Measurements from ENCODE around the gene PEAR1. TPM values are rescaled to one million over a fixed set of nuclear protein-coding genes. Genes with fewer than 3 reads are reported as not detected.

Gene PEAR1
- total RNA-seq, 2 donors from 2014 or later = 7.9 to 12.5 TPM

DNA sequence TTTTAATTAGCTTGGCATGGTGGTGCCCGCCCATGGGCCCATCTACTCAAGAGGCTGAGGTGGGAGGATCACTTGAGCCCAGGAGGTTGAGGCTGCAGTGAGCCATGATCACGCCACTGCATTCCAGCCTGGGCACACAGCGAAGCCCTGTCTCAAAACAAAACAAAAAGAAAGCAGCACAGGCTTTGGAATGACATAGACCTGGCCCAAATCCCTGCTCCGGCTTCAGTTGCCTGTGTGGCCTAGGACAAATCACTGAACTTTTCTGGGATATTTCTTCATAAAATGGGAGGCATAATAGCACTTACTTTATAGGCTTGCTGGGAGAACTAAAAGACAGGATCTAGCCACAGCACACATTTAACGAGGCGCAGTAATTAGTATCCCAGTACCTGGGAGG lies 2.4 kb downstream of the PEAR1 start:
- peaks cover 0 to 82% of the 10 kb centered on the region in 2 donors for H3K4me1 ChIP-seq
- peak overlapping the region; percentile 85 to 90 for H3K27ac ChIP-seq
- DNase-seq (ENCODE audit: low spot score) = no peak
- TF ChIP-seq, protein P1, sequence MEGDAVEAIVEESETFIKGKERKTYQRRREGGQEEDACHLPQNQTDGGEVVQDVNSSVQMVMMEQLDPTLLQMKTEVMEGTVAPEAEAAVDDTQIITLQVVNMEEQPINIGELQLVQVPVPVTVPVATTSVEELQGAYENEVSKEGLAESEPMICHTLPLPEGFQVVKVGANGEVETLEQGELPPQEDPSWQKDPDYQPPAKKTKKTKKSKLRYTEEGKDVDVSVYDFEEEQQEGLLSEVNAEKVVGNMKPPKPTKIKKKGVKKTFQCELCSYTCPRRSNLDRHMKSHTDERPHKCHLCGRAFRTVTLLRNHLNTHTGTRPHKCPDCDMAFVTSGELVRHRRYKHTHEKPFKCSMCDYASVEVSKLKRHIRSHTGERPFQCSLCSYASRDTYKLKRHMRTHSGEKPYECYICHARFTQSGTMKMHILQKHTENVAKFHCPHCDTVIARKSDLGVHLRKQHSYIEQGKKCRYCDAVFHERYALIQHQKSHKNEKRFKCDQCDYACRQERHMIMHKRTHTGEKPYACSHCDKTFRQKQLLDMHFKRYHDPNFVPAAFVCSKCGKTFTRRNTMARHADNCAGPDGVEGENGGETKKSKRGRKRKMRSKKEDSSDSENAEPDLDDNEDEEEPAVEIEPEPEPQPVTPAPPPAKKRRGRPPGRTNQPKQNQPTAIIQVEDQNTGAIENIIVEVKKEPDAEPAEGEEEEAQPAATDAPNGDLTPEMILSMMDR (IDR thresholded peaks at IDR 0.05) = no peak
- H3K36me3 ChIP-seq = no peaks in the 10 kb centered on the region
- no peaks in the 10 kb centered on the region for H3K9me3 ChIP-seq
- H3K27me3 ChIP-seq = no peaks in the 10 kb centered on the region
- H3K4me3 ChIP-seq = peak overlapping the region in 1 of 2 donors; percentile 4

DNA sequence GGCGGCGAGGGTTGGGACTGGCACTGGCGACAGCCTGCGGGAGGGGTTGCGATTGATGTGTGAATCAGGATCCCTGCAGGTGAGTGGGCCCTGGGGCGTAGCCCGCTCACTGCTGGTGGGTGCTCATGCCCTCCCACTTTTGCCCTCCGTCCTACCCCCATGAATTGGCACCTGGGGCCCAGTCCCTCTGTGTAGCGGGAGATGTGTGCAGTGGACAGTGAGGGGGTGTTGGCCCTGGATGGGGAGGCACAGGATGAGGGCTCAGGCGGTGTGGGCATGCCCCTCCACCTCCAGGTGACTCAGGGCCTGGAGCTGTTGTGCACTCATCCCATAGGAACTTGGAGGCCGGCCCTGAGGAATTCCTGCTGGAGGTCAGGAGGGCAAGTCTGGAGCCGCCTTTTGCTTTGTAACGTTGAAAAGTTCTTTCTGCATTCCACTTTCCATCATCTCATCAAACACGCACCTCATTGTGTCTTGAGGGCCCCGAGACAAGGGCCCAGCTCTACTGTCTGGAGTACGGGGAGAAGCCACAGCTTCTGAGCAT lies 3.0 kb downstream of the PEAR1 start:
- TF ChIP-seq, protein P1 (IDR thresholded peaks at IDR 0.05) = no peak
- Histone ChIP-seq H3K27ac (peak overlapping the region; percentile 85 to 90), H3K4me3 (peak overlapping the region in 1 of 2 donors; percentile 6), H3K9me3 (no peaks in the 10 kb centered on the region), H3K4me1 (peaks cover 0 to 88% of the 10 kb centered on the region in 2 donors), H3K27me3 (no peaks in the 10 kb centered on the region), H3K36me3 (no peaks in the 10 kb centered on the region)
- no peak for DNase-seq (ENCODE audit: low spot score)

DNA sequence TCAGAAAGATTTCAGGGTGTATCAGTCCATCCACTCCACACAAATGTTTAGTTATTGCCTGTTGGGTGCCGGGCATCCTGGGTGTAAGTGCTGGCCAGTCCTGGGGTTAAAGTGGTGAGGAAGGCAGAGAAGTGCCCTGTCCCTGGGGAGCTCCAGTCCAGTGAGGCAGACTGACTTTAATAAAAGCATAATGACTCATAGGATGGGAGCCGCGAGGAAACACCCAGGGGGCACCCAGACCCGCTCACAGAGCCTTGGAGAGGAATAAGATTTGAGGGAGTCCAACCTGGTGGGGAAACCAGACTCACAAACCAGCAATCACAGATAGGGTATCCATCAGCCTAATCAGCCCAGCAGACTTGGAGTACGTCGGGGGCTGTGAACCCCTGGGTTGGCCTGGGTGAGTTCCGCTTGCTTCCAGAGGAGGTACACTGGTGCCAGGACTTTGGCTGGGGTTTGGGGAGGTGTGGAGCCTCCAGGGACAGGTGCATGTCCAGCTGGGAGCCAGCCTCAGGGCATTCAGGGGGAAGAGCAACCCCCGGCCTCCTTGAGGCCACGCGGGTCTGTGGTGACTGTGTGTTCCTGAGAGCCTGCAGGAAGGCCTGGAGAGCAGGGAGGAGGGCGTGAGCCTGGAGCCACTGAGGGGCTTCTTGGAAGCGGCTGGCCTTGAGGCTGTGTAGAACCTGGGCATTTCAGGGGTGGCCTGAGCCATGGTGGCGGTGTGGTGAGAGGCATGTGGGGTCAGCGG lies 3.7 kb downstream of the PEAR1 start:
- Histone ChIP-seq H3K36me3 (no peaks in the 10 kb centered on the region), H3K27me3 (no peaks in the 10 kb centered on the region), H3K27ac (peak overlapping the region; percentile 69 to 85), H3K4me3 (peak overlapping the region in 1 of 2 donors; percentile 6), H3K9me3 (no peaks in the 10 kb centered on the region), H3K4me1 (peaks cover 0 to 90% of the 10 kb centered on the region in 2 donors)
- no peak for DNase-seq (ENCODE audit: low spot score)
- TF ChIP-seq, protein P1 (IDR thresholded peaks at IDR 0.05) = no peak

DNA sequence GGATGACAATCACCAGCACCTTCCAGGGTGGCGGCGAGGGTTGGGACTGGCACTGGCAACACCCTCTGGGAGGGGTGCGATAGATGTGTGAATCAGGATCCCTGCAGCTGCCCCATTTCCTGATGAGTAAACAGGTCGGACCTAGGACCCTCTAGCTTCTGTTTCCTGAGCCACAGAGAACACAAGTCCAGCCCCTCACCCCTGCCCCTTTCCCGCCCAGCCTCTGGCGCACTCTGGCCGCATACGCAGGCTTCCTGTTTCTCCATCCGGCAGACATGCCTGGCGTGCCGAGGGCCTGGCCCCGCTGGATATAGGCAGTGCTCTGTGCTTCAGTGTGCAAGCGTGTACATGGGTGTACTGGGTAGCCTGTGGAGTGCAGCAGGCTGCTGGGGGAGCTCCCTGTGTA lies 4.6 kb downstream of the PEAR1 start:
- no peaks in the 10 kb centered on the region for H3K36me3 ChIP-seq
- no peaks in the 10 kb centered on the region for H3K27me3 ChIP-seq
- peaks cover 0 to 90% of the 10 kb centered on the region in 2 donors for H3K4me1 ChIP-seq
- TF ChIP-seq, protein P1 (IDR thresholded peaks at IDR 0.05) = no peak
- peak overlapping the region; percentile 69 to 85 for H3K27ac ChIP-seq
- H3K9me3 ChIP-seq = no peaks in the 10 kb centered on the region
- H3K4me3 ChIP-seq = no peak overlapping the region
- DNase-seq (ENCODE audit: low spot score) = peak; percentile 71

DNA sequence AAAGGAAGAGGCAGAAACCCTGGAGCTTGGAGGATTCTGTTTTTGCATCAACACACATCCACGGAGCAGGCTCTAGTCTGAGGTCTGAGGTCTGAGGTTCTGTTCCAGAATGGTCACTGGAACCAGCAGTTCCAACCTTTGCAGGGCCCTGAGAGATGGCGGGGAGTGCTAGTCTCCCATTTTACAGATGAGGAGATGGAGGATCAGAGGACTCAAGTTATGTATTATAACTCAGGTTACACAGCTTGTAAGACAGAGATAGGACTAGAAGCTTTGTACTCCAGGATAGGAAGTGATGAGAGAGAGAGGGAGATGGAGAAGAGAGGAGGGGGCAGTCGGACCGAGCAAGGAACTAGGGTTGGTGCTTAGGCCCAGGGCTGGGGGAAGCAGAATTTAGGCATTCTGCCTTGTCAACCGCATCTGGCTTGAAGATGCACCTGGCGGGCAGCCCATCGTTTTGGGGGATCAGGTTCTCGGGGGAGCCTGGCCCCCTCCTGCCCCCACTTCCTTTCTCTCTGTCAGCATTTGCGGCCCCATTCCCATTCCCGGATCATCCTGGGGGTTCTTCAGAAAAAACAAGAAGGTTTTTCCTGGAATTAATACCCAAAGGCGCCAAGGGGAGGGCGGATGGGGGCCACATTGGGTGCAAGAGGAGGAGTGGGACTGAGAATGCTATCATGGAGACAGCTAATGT lies 5.6 kb downstream of the PEAR1 start:
- H3K36me3 ChIP-seq = no peaks in the 10 kb centered on the region
- peak overlapping the region in 1 of 2 donors; percentile 22 for H3K27ac ChIP-seq
- peaks cover 0 to 94% of the 10 kb centered on the region in 2 donors for H3K4me1 ChIP-seq
- TF ChIP-seq, protein P1 (IDR thresholded peaks at IDR 0.05) = no peak
- no peak for DNase-seq (ENCODE audit: low spot score)
- H3K27me3 ChIP-seq = no peaks in the 10 kb centered on the region
- no peaks in the 10 kb centered on the region for H3K9me3 ChIP-seq
- H3K4me3 ChIP-seq = no peak overlapping the region
